A204.1 (cell line): ENCODE results near the gene RBPJL.
A peak's percentile ranks its signal among the peaks of the same experiment; 100 is the strongest.

Source experiments
- FAIRE-seq: peaks from 2 replicates; lab custom pipeline; 2012; peaks lifted over from hg19 to GRCh38; lab: Jason Lieb, UNC

Gene RBPJL

GRCh38 chr20:45362804-45363610 lies 56.4 kb downstream of the RBPJL start, which contains the start of gene SYS1:
SYS1 (plus strand) TSS chr20:45363156; CDS start chr20:45363532, 376 bp downstream.
- FAIRE-seq: peak; percentile 91

GRCh38 chr20:45363611-45364492 lies 57.2 kb downstream of the RBPJL start:
- no peak for FAIRE-seq

GRCh38 chr20:45365444-45365970 lies 58.9 kb downstream of the RBPJL start:
- no peak for FAIRE-seq

GRCh38 chr20:45366192-45366591 lies 59.6 kb downstream of the RBPJL start:
- FAIRE-seq: no peak

DNA sequence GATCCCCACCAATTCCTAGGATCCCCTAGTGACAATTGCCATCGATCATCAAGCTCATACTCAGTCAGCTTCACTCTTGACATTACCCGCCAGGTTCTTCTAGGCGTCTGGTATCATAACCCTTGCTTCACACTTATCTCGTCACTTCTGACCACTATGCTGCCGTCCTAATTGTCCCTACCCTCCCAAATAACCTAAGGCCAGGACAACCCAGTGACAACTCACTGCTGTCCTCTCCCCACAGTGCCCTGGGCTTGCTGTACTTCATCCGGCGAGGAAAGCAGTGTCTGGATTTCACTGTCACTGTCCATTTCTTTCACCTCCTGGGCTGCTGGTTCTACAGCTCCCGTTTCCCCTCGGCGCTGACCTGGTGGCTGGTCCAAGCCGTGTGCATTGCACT lies 60.0 kb downstream of the RBPJL start:
- no peak for FAIRE-seq

GRCh38 chr20:45367126-45367525 lies 60.5 kb downstream of the RBPJL start:
- FAIRE-seq: no peak
